Right renal pelvis (tissue), 4 donors: ENCODE results near the gene PLPPR1. TPM values are rescaled to one million over a fixed set of nuclear protein-coding genes. Genes with fewer than 3 reads are reported as not detected.

ENCODE experiments used
- DNase-seq, 4 donors: peaks; one replicate each; pipeline ENCODE4 v3.0.0-alpha.2; 2013; ENCODE audit warnings: low read depth in 4 of 4, low spot score in 3 of 4, missing footprints in 1 of 4
- polyA plus RNA-seq, 4 donors: library from polyadenylated mRNA; unstranded; fragments of 120-200 nt; gene quantifications; one replicate each; pipeline ENCODE4 v1.2.1, GENCODE V29; 2013; ENCODE audit not compliant: insufficient read length in 4 of 4

PLPPR1 gene
- polyA plus RNA-seq: 10 to 100 TPM; 18.1 to 22.8 (median 20.6) TPM

GRCh38 chr9:101028346-101029314 lies at the start of gene PLPPR1:
Gene PLPPR1 (plus strand): TSS chr9:101028727.
- peak; percentile 46 to 63 (median 62) for DNase-seq

- no peak for DNase-seq
These were observed 38.8 kb upstream of the PLPPR1 start for GRCh38 chr9:100989731-100990130.

GRCh38 chr9:100990605-100991381 lies 37.7 kb upstream of the PLPPR1 start:
- no peak for DNase-seq

- no peak for DNase-seq
These were observed 35.9 kb upstream of the PLPPR1 start for GRCh38 chr9:100992632-100993031.

- no peak for DNase-seq
These were observed 28.5 kb upstream of the PLPPR1 start for GRCh38 chr9:100999906-101000544.

- no peak for DNase-seq
These were observed 23.3 kb upstream of the PLPPR1 start for GRCh38 chr9:101005246-101005645.

- DNase-seq: no peak
These were observed 14.0 kb upstream of the PLPPR1 start for GRCh38 chr9:101014566-101014965.

- DNase-seq: no peak
These were observed 10.1 kb upstream of the PLPPR1 start for GRCh38 chr9:101018467-101018866.

GRCh38 chr9:101022704-101023103 lies 5.8 kb upstream of the PLPPR1 start:
- no peak for DNase-seq

- no peak for DNase-seq
These were observed 2.6 kb upstream of the PLPPR1 start for GRCh38 chr9:101025940-101026339.

- no peak for DNase-seq
These were observed 1.7 kb upstream of the PLPPR1 start for GRCh38 chr9:101026824-101027223.

- no peak for DNase-seq
These were observed 1.3 kb upstream of the PLPPR1 start for GRCh38 chr9:101027236-101027635.

GRCh38 chr9:101027733-101028345 lies 688 bp upstream of the PLPPR1 start:
- no peak for DNase-seq

GRCh38 chr9:101029315-101030085 lies 973 bp downstream of the PLPPR1 start:
- DNase-seq: no peak

- DNase-seq: no peak
These were observed 1.5 kb downstream of the PLPPR1 start for GRCh38 chr9:101030086-101030391.

GRCh38 chr9:101032426-101032825 lies 3.9 kb downstream of the PLPPR1 start:
- DNase-seq: no peak

- no peak for DNase-seq
These were observed 5.7 kb downstream of the PLPPR1 start for GRCh38 chr9:101034222-101034621.

GRCh38 chr9:101035098-101035497 lies 6.6 kb downstream of the PLPPR1 start:
- DNase-seq: no peak

GRCh38 chr9:101037430-101037829 lies 8.9 kb downstream of the PLPPR1 start:
- DNase-seq: no peak

- no peak for DNase-seq
These were observed 10.0 kb downstream of the PLPPR1 start for GRCh38 chr9:101038488-101038887.
